Smooth muscle cell (in vitro differentiated cells): ENCODE measurements around the gene GJD3. TPM values are rescaled to one million over a fixed set of nuclear protein-coding genes. Genes with fewer than 3 reads are reported as not detected.

ENCODE experiments used
- DNase-seq: peaks from one replicate; lab custom pipeline; 2025; ENCODE audit not compliant: unreplicated experiment; lab: John Stamatoyannopoulos, UW
- H2AFZ ChIP-seq: fragments of 200-600 bp; sonication (generic); 2 replicates; pipeline ENCODE4 v1.6.0; 2016; ENCODE audit warnings: antibody characterized with exemption, low read depth, mild to moderate bottlenecking
- H3F3A ChIP-seq: fragments of 200-600 bp; sonication (generic); 2 replicates; pipeline ENCODE4 v1.6.0; 2017; ENCODE audit warnings: antibody characterized with exemption, low read depth
- H3K27ac ChIP-seq: fragments of 200-600 bp; sonication (generic); 2 replicates; pipeline ENCODE4 v1.5.1; 2016; ENCODE audit warnings: low read depth, mild to moderate bottlenecking
- H3K27me3 ChIP-seq: fragments of 200-600 bp; sonication (generic); 2 replicates; pipeline ENCODE4 v1.6.1; 2016; ENCODE audit warnings: low read depth, mild to moderate bottlenecking
- H3K36me3 ChIP-seq: fragments of 200-600 bp; sonication (generic); 2 replicates; pipeline ENCODE4 v1.5.1; 2016; ENCODE audit warnings: low read depth
- H3K4me1 ChIP-seq: fragments of 200-600 bp; sonication (generic); 2 replicates; pipeline ENCODE4 v1.5.1; 2016; ENCODE audit warnings: low read depth
- H3K4me2 ChIP-seq: fragments of 200-600 bp; sonication (generic); 2 replicates; pipeline ENCODE4 v1.6.0; 2016; ENCODE audit warnings: mild to moderate bottlenecking
- H3K4me3 ChIP-seq: fragments of 200-600 bp; sonication (generic); 2 replicates; pipeline ENCODE4 v1.5.1; 2016; ENCODE audit warnings: mild to moderate bottlenecking
- H3K79me2 ChIP-seq: fragments of 200-600 bp; sonication (generic); 2 replicates; pipeline ENCODE4 v1.6.0; 2016; ENCODE audit warnings: low read depth, mild to moderate bottlenecking
- H3K9ac ChIP-seq: fragments of 200-600 bp; sonication (generic); 2 replicates; pipeline ENCODE4 v1.6.0; 2016; ENCODE audit warnings: low read depth
- H3K9me3 ChIP-seq: fragments of 200-600 bp; sonication (generic); replicated peaks from 2 replicates; pipeline ENCODE4 v1.5.1; 2016; ENCODE audit warnings: low read depth
- H4K20me1 ChIP-seq: fragments of 200-600 bp; sonication (generic); 2 replicates; pipeline ENCODE4 v1.6.0; 2016; ENCODE audit warnings: low read depth
- CTCF ChIP-seq: fragments of 200-600 bp; sonication (generic); IDR thresholded peaks from 2 replicates; pipeline ENCODE4 v1.5.1; 2017; ENCODE audit warnings: borderline replicate concordance, mild to moderate bottlenecking, antibody characterized with exemption; ENCODE audit not compliant: insufficient read depth, poor library complexity, severe bottlenecking
- WGBS: methylation state at CpG from one replicate; pipeline ENCODE4 v1.1.7; 2016; ENCODE audit warnings: low lambda C conversion rate; 5-methylcytosine and 5-hydroxymethylcytosine counted together
- polyA plus RNA-seq: library from polyadenylated mRNA; unstranded; fragments of >200 nt; fragmentation: Nextera tagmentation; extraction: Ambion mirVana; gene quantifications from 2 replicates; pipeline ENCODE4 v1.2.1, GENCODE V29; 2016
- total RNA-seq: library from RNA; depleted of rRNA; stranded (reverse); fragments of >200 nt; gene quantifications from 2 replicates; pipeline ENCODE4 v1.2.3, GENCODE V29; 2014

The GJD3 gene
- total and polyA plus RNA-seq, 2 experiments from 2014 or later, result 0.30 TPM; not detected in 1

- 100% methylated on average over 4 of the region's 4 CpGs for WGBS
- no peak for DNase-seq
- H4K20me1 ChIP-seq, result peaks cover 93% of the 10 kb centered on the region
- no peak overlapping the region for H3K4me2 ChIP-seq
- H3F3A ChIP-seq, result no peaks in the 10 kb centered on the region
- H3K27me3 ChIP-seq, result no peaks in the 10 kb centered on the region
- no peak for TF ChIP-seq CTCF
- H3K9ac ChIP-seq, result no peak overlapping the region
- no peaks in the 10 kb centered on the region for H3K4me1 ChIP-seq
- H3K79me2 ChIP-seq, result peaks cover 74% of the 10 kb centered on the region
- no peaks in the 10 kb centered on the region for H3K9me3 ChIP-seq
- H3K27ac ChIP-seq, result no peak overlapping the region
- H3K36me3 ChIP-seq, result no peaks in the 10 kb centered on the region
- H2AFZ ChIP-seq, result no peak overlapping the region
- no peak overlapping the region for H3K4me3 ChIP-seq
Measured at GRCh38 chr17:40327244-40327729, 37.2 kb downstream of the GJD3 start.

GRCh38 chr17:40326832-40327199, 37.7 kb downstream of the GJD3 start:
- Histone ChIP-seq H3K4me1 (no peaks in the 10 kb centered on the region), H3K79me2 (peaks cover 79% of the 10 kb centered on the region), H2AFZ (no peak overlapping the region), H3K9ac (no peak overlapping the region), H3K9me3 (no peaks in the 10 kb centered on the region), H3K4me2 (no peak overlapping the region), H3F3A (no peaks in the 10 kb centered on the region), H3K27ac (no peak overlapping the region), H3K36me3 (no peaks in the 10 kb centered on the region), H3K27me3 (no peaks in the 10 kb centered on the region), H3K4me3 (no peak overlapping the region), H4K20me1 (peaks cover 92% of the 10 kb centered on the region)
- DNase-seq, result no peak
- 100% methylated on average over 1 of the region's 1 CpG for WGBS
- no peak for TF ChIP-seq CTCF

GRCh38 chr17:40326014-40326831, 38.3 kb downstream of the GJD3 start:
- H3K4me3 ChIP-seq, result no peak overlapping the region
- no peak overlapping the region for H3K27ac ChIP-seq
- no peaks in the 10 kb centered on the region for H3K4me1 ChIP-seq
- no peak overlapping the region for H3K4me2 ChIP-seq
- H3K27me3 ChIP-seq, result no peaks in the 10 kb centered on the region
- no peak overlapping the region for H3K9ac ChIP-seq
- no peaks in the 10 kb centered on the region for H3K9me3 ChIP-seq
- no peak overlapping the region for H2AFZ ChIP-seq
- H4K20me1 ChIP-seq, result peaks cover 93% of the 10 kb centered on the region
- WGBS, result 82% methylated on average over 17 of the region's 17 CpGs
- no peak for TF ChIP-seq CTCF
- DNase-seq, result no peak
- H3F3A ChIP-seq, result no peaks in the 10 kb centered on the region
- H3K79me2 ChIP-seq, result peaks cover 85% of the 10 kb centered on the region
- no peaks in the 10 kb centered on the region for H3K36me3 ChIP-seq
